ENCODE results near the gene WDR12.
A peak's percentile ranks its signal among the peaks of the same experiment; 100 is the strongest.
"Not testable (repeated sequence)": the region's sequence is repeated elsewhere in the genome, so short reads cannot be mapped to it uniquely, and the experiment has no call there.

WDR12 gene

GRCh38 chr2:202883987-202884675, 27.3 kb downstream of the WDR12 start:
- no peak for DNase-seq

GRCh38 chr2:202881570-202881969, 29.9 kb downstream of the WDR12 start:
- DNase-seq = no peak

DNA sequence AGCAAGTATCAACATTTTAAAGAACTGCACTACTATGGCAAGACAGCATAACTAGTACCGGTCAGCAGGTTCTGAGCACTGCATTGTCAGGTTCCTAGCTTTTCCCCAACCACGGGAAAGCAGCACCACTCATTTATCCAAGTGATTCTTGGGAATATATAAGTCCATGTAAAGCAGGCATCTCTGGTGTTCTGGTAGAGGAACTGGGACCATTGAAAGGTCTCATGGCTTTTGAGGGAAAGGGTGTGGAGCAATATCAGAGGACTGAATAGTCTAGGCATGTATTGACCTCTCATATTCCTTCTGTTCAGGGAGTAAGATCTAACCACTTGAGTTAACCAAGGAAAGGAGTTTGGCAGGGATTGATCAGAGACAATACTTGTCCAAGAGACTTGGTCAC, 33.8 kb downstream of the WDR12 start:
- no peak for DNase-seq

- DNase-seq = peak; percentile 69
These were observed 40.0 kb downstream of the WDR12 start, which contains the start of gene ICA1L for GRCh38 chr2:202871300-202872141. Gene ICA1L (minus strand): TSS chr2:202871766. CDS start chr2:202829009, 42,757 bp downstream.

GRCh38 chr2:202870431-202871299, 40.8 kb downstream of the WDR12 start:
- peak; percentile 93 for DNase-seq

DNA sequence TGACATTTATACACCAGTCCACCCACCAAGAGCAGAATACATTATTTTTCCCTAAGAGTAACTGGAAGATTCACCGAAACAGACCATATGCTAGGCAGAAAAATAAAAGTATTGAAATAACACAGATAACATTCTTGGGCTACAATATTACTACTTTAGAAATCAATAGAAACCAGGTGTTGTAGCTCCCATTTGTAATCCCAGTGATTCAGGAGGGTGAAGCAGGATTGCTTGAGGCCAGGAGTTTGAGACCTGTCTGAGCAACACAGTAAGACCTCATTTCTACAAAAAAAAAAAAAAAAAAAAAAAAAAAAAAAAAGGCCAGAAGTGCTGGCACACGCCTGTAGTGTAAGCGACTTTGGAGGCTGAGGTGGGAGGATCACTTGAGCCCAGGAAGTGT, 49.5 kb downstream of the WDR12 start:
- DNase-seq = no peak

- DNase-seq = no peak
These were observed 52.9 kb downstream of the WDR12 start for GRCh38 chr2:202858601-202859000.

- DNase-seq = not testable (repeated sequence)
These were observed 62.1 kb downstream of the WDR12 start for GRCh38 chr2:202849343-202849742.

GRCh38 chr2:202848813-202849212, 62.7 kb downstream of the WDR12 start:
- DNase-seq = no peak

- DNase-seq = no peak
These were observed 63.6 kb downstream of the WDR12 start for GRCh38 chr2:202847693-202848524.

GRCh38 chr2:202844656-202845055, 66.8 kb downstream of the WDR12 start:
- no peak for DNase-seq

- no peak for DNase-seq
These were observed 68.8 kb downstream of the WDR12 start for GRCh38 chr2:202842690-202843089.

DNA sequence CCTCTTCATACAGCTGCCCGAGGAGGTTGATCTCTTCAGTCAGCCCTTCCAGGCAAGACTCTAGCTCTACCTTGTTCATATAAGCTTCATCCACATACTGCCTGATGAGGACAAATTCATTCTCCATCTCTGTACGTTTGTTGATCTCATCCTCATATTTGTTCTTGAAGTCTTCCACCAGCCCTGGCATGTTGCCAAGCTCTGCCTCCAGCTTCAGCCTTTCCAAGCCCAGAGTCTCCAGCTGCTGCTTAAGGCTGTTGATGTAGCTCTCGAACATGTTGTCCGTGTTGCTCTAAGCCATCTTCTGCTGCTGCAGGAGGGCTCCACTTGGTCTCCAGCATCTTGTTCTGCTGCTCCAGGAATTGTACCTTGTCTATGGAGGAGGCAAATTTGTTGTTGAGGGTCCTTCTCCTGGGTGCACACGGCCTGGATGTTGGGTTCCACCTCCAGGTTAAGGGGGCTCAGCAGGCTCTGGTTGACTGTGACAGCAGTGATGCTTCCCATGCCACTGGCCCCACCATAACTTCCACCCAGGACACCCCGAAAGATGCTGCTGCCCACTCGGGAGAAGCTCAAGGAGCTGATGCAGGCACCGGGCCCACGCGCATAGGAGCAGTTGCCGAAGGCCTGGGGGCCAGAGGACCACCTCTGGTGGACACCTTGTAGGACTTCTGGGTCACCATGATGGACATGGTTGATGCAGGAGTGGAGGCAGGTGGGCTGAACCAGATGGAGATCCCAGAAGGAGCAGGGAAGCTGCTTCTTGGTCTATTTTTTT, 70.2 kb downstream of the WDR12 start:
- DNase-seq = no peak

- DNase-seq = peak; percentile 41
These were observed 79.9 kb downstream of the WDR12 start for GRCh38 chr2:202831242-202832220.

DNA sequence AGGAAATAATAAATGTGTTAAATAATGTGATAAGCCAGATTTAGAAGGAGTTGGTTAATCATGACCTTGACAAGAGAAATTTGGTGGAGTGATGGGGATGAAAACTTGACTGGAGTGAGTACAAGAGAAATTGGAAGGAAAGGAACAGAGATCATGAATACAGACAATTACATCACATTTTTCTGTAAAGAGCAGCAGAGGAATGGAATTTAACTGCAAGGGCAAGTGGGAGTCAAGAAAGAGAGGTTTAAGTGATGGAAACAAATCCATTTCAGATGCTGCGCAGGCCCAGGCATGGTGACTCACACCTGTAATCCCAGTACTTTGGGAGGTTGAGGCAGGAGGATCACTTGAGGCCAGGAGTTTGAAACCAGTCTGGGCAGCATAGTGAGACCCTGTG, 86.6 kb downstream of the WDR12 start:
- DNase-seq = no peak

Data from DMS79 treated with DMSO at 0.1 percent for 48 hours (cell line).